K562 (cell line): Measurements from ENCODE around the gene BMP6. TPM values are rescaled to one million over a fixed set of nuclear protein-coding genes. Genes with fewer than 3 reads are reported as not detected.

Experiments
- ATAC-seq: fragments of 200-7000 bp; cut with Tn5 transposase; 3 replicates; pipeline ENCODE4 v1.9.1; 2020; ENCODE audit warnings: moderate library complexity
- BruUV-seq: library from RNA; stranded (reverse); fragments of 400-500 nt; replicated peaks from 2 replicates; lab custom pipeline; 2021; lab: Mats Ljungman, UMichigan
- CTCF ChIA-PET: fragments of 300-600 bp; formaldehyde crosslinking; extraction: SDS; loops from one replicate; lab custom pipeline; 2021; ENCODE audit warnings: low intra/inter-chr PET ratio; lab: Yijun Ruan, JAX
- POLR2A ChIA-PET: fragments of 300-600, 350-650 bp; sonication (Branson Sonifier 250); formaldehyde crosslinking; extraction: SDS; loops from one replicate; lab custom pipeline; 2021; ENCODE audit warnings: antibody characterized with exemption, inconsistent platforms; lab: Yijun Ruan, JAX
- DNase-seq, 4 experiments: peaks; one replicate each; pipeline versions ENCODE4 v3.0.0 to v3.0.0-alpha.2; 2011 to 2018; ENCODE audit warnings: low spot score in 3 of 4, mixed read lengths in 3 of 4; ENCODE audit errors: extremely low read depth in 1 of 4
- FAIRE-seq: peaks from 2 replicates; lab custom pipeline; 2011; peaks lifted over from hg19 to GRCh38; lab: Jason Lieb, UNC
- H2AFZ ChIP-seq: 2 replicates; pipeline ENCODE4 v1.6.0; 2011; ENCODE audit warnings: low read depth, low read length, control low read depth, inconsistent platforms
- H3K27ac ChIP-seq: fragments of 200-600 bp; 3 replicates; pipeline ENCODE4 v1.8.0; 2011; ENCODE audit warnings: low read depth, mild to moderate bottlenecking, control low read depth, inconsistent platforms, low read length, moderate library complexity, mixed read lengths; ENCODE audit errors: extremely low read depth
- H3K27me3 ChIP-seq, 2 experiments: fragments of 300-600 bp in 1 of 2; 2 replicates in 1 of 2; 3 replicates in 1 of 2; pipeline versions ENCODE4 v1.6.0 to v1.8.0; 2011; ENCODE audit warnings: inconsistent platforms in 2 of 2, low read length in 2 of 2, mild to moderate bottlenecking in 1 of 2, mixed read lengths in 1 of 2, moderate library complexity in 1 of 2; ENCODE audit not compliant: control insufficient read depth in 2 of 2, insufficient read depth in 2 of 2
- H3K36me3 ChIP-seq: fragments of 300-600 bp; 3 replicates; pipeline ENCODE4 v1.8.0; 2011; ENCODE audit warnings: mild to moderate bottlenecking, low read length, inconsistent platforms; ENCODE audit not compliant: control insufficient read depth, insufficient read depth
- H3K4me1 ChIP-seq, 2 experiments: fragments of 200-600 bp in 1 of 2; replicated peaks in 1 of 2; 2 replicates in 1 of 2; 3 replicates in 1 of 2; pipeline versions ENCODE4 v1.5.1 to v1.8.0; 2011; ENCODE audit warnings: inconsistent platforms in 2 of 2, low read length in 2 of 2, mild to moderate bottlenecking in 1 of 2, mixed read lengths in 1 of 2, moderate library complexity in 1 of 2; ENCODE audit not compliant: control insufficient read depth in 2 of 2, insufficient read depth in 2 of 2
- H3K4me2 ChIP-seq: 2 replicates; pipeline ENCODE4 v1.6.1; 2011; ENCODE audit warnings: low read length, control low read depth, inconsistent platforms, mixed read lengths; ENCODE audit not compliant: insufficient read depth
- H3K4me3 ChIP-seq: fragments of 200-600 bp; sonication (generic), shearing (Covaris generic); 2 replicates; pipeline ENCODE4 v1.5.1; 2016; ENCODE audit warnings: control low read depth, inconsistent platforms
- H3K79me2 ChIP-seq: fragments of 200-600 bp; 3 replicates; pipeline ENCODE4 v1.8.0; 2011; ENCODE audit warnings: low read length, inconsistent platforms; ENCODE audit not compliant: control insufficient read depth, insufficient read depth
- H3K9ac ChIP-seq, 2 experiments: 2 replicates each; pipeline versions ENCODE4 v1.6.0 to v1.6.1; 2011; ENCODE audit warnings: low read depth in 2 of 2, low read length in 2 of 2, control low read depth in 1 of 2, inconsistent platforms in 1 of 2, mild to moderate bottlenecking in 1 of 2, mixed read lengths in 1 of 2; ENCODE audit not compliant: insufficient read depth in 1 of 2
- H3K9me1 ChIP-seq: one replicate; pipeline ENCODE4 v1.6.0; 2011; ENCODE audit warnings: inconsistent platforms, mild to moderate bottlenecking, low read length, moderate library complexity; ENCODE audit not compliant: control insufficient read depth, insufficient read depth
- H3K9me3 ChIP-seq: replicated peaks from 2 replicates; pipeline ENCODE4 v1.5.1; 2011; ENCODE audit warnings: low read depth, low read length, inconsistent platforms; ENCODE audit not compliant: control insufficient read depth, insufficient read depth
- H4K20me1 ChIP-seq: replicated peaks from 2 replicates; pipeline ENCODE4 v1.6.1; 2011; ENCODE audit warnings: low read length, inconsistent platforms, mixed read lengths; ENCODE audit not compliant: control insufficient read depth, insufficient read depth
- ADNP ChIP-seq: fragments of 200-800 bp; sonication (Bioruptor generic); IDR thresholded peaks from 2 replicates; pipeline ENCODE4 v1.6.1; 2016; ENCODE audit warnings: missing genetic modification characterization, missing compliant biosample characterization
- CGGBP1 ChIP-seq: fragments of 250-450 bp; sonication (Bioruptor Pico); IDR thresholded peaks from 2 replicates; pipeline ENCODE4 v1.9.0; 2021; ENCODE audit warnings: mild to moderate bottlenecking
- CTBP1 ChIP-seq: fragments of 450-650 bp; IDR thresholded peaks from 2 replicates; pipeline ENCODE4 v1.6.1; 2016; ENCODE audit warnings: borderline replicate concordance
- DNMT1 ChIP-seq: fragments of 450-650 bp; IDR thresholded peaks from 2 replicates; pipeline ENCODE4 v1.6.1; 2016; ENCODE audit warnings: antibody characterized with exemption, mild to moderate bottlenecking
- DPF2 ChIP-seq: fragments of 450-650 bp; IDR thresholded peaks from 2 replicates; pipeline ENCODE4 v1.6.1; 2016
- HDAC8 ChIP-seq: fragments of 450-650 bp; IDR thresholded peaks from 2 replicates; pipeline ENCODE4 v1.6.1; 2016; ENCODE audit warnings: mild to moderate bottlenecking, missing genetic modification characterization, moderate library complexity, missing compliant biosample characterization
- HLTF ChIP-seq: fragments of 450-650 bp; IDR thresholded peaks from 2 replicates; pipeline ENCODE4 v1.6.1; 2016
- KLF16 ChIP-seq: IDR thresholded peaks from 2 replicates; pipeline ENCODE4 v1.6.1; 2016; ENCODE audit warnings: antibody characterized with exemption
- L3MBTL2 ChIP-seq: fragments of 450-650 bp; IDR thresholded peaks from 2 replicates; pipeline ENCODE4 v1.6.1; 2016; ENCODE audit warnings: mild to moderate bottlenecking, moderate library complexity
- MXD1 ChIP-seq: fragments of 250-450 bp; sonication (Bioruptor Pico); IDR thresholded peaks from 2 replicates; pipeline ENCODE4 v1.8.0; 2021; ENCODE audit warnings: borderline replicate concordance, mild to moderate bottlenecking, moderate library complexity; ENCODE audit not compliant: poor library complexity, severe bottlenecking
- PML ChIP-seq: IDR thresholded peaks from 2 replicates; pipeline ENCODE4 v1.6.1; 2012; ENCODE audit warnings: low read length, inconsistent platforms
- RFX1 ChIP-seq: fragments of 450-650 bp; IDR thresholded peaks from 2 replicates; pipeline ENCODE4 v1.6.1; 2016; ENCODE audit warnings: mild to moderate bottlenecking, moderate library complexity
- RNF2 ChIP-seq: sonication (generic); IDR thresholded peaks from 2 replicates; pipeline ENCODE4 v1.6.1; 2016
- TAL1 ChIP-seq: fragments of 450-650 bp; IDR thresholded peaks from 2 replicates; pipeline ENCODE4 v1.6.1; 2016; ENCODE audit warnings: mild to moderate bottlenecking
- ZKSCAN8 ChIP-seq: fragments of 200-800 bp; sonication (Bioruptor generic); IDR thresholded peaks from 2 replicates; pipeline ENCODE4 v1.6.1; 2016; ENCODE audit warnings: missing genetic modification characterization, missing compliant biosample characterization
- ZNF197 ChIP-seq: fragments of 200-800 bp; sonication (Bioruptor generic); IDR thresholded peaks from 2 replicates; pipeline ENCODE4 v1.6.1; 2016; ENCODE audit warnings: low read depth, missing genetic modification characterization, missing compliant biosample characterization
- ZNF263 ChIP-seq: sonication (generic); formaldehyde crosslinking; IDR thresholded peaks from 2 replicates; pipeline ENCODE4 v1.8.0; 2022; ENCODE audit warnings: mild to moderate bottlenecking, missing genetic modification reagents, borderline replicate concordance
- ZNF583 ChIP-seq: fragments of 250-450 bp; sonication (Bioruptor Pico); IDR thresholded peaks from 2 replicates; pipeline ENCODE4 v1.4.0; 2020
- WGBS: fragments of 100-300 bp; shearing (Covaris generic); methylation state at CpG from one replicate; pipeline ENCODE4 v1.1.6; 2016; ENCODE audit warnings: low coverage, mixed read lengths; ENCODE audit not compliant: insufficient coverage; ENCODE audit errors: missing lambda C conversion rate; 5-methylcytosine and 5-hydroxymethylcytosine counted together
- in situ Hi-C: fragments of 300-500 bp; cut with MboI; formaldehyde crosslinking; loops from 4 replicates; pipeline ENCODE4 v1.15.0; 2018; ENCODE audit warnings: inconsistent platforms, mixed read lengths
- intact Hi-C: fragments of 100-400 bp; cut with micrococcal nuclease; formaldehyde crosslinking; loops from 2 replicates; pipeline ENCODE4 v1.14.2; 2022
- polyA plus RNA-seq, 8 experiments: library from polyadenylated mRNA; depleted of rRNA in 4 of 8; stranded (reverse) in 5 of 8; unstranded in 3 of 8; fragments of >200 nt; fragmentation: Nextera tagmentation in 2 of 8; fragmentation: Illumina TruSeq in 1 of 8; extraction: Ambion mirVana in 2 of 8; extraction: Trizol in 1 of 8; gene quantifications; 2 replicates each; pipeline versions ENCODE4 v1.2.1 to v1.2.3, GENCODE V29; 2011 to 2014; ENCODE audit warnings: inconsistent platforms in 1 of 8, missing spikeins in 1 of 8
- total RNA-seq, 7 experiments: library from RNA; depleted of rRNA in 6 of 7; stranded (reverse); fragments of >200 nt in 6 of 7; fragmentation: Illumina TruSeq in 2 of 7; extraction: Trizol in 2 of 7; gene quantifications; 2 replicates each; pipeline versions ENCODE4 v1.2.1 to v1.2.3, GENCODE V29; 2011 to 2021; ENCODE audit warnings: low replicate concordance in 1 of 7
- TF ChIP-seq, protein P1 (sequence below), 2 experiments: IDR thresholded peaks; 2 replicates each; pipeline ENCODE4 v1.6.1; 2011; ENCODE audit warnings: borderline replicate concordance in 1 of 2, control low read depth in 1 of 2, low read depth in 1 of 2, low read length in 1 of 2, mild to moderate bottlenecking in 1 of 2, mixed read lengths in 1 of 2, moderate library complexity in 1 of 2; ENCODE audit not compliant: insufficient read depth in 1 of 2, insufficient read length in 1 of 2, poor library complexity in 1 of 2, severe bottlenecking in 1 of 2; ENCODE audit errors: extremely low read depth in 1 of 2
- TF ChIP-seq, protein P2 (sequence below): fragments of 250-450 bp; sonication (Bioruptor Pico); IDR thresholded peaks from 2 replicates; pipeline ENCODE4 v1.4.0; 2020

The BMP6 gene
- total and polyA plus RNA-seq, 9 of the 15 experiments (the other 6 are each of a cell fraction or from before 2014, with no cell fraction given) = 0.01 to 0.13 (median 0.06) TPM; not detected in 3

DNA sequence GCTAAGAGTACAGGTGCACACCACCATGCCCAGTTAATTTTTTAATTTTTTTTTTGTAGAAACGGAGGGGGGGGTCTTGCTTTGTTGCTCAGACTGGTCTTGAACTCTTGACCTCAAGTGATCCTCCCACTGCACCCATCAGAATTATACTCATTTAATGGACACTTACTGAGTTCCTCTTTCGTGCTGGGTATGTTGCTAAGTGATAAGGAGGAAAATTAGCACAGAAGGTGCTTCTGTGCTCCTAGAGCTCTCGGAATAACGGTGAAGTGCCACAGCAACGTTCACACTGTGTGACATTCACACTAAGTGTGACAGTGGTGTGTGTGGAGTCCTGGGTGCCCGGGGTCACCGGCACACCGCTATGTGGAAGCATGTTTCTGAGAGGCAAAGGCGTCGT, 32.1 kb upstream of the BMP6 start (continued):
- peak; percentile 47; the same call in 1 of the 2 replicates for TF ChIP-seq CTBP1
- TF ChIP-seq L3MBTL2 = peak; percentile 59
- 0 out of 2 replicates have a peak, but pooled peaks have one; percentile 29 for TF ChIP-seq ZNF197 (CRISPR knock-in tag)
- TF ChIP-seq PML = peak; percentile 32; the same call in 1 of the 2 replicates
- TF ChIP-seq, protein P1, sequence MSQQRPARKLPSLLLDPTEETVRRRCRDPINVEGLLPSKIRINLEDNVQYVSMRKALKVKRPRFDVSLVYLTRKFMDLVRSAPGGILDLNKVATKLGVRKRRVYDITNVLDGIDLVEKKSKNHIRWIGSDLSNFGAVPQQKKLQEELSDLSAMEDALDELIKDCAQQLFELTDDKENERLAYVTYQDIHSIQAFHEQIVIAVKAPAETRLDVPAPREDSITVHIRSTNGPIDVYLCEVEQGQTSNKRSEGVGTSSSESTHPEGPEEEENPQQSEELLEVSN (IDR thresholded peaks at IDR 0.05; ENCODE audit: borderline replicate concordance in 1 of 2, extremely low read depth in 1 of 2, insufficient read depth in 1 of 2, insufficient read length in 1 of 2, low read depth in 1 of 2, low read length in 1 of 2, poor library complexity in 1 of 2, severe bottlenecking in 1 of 2) = peak; percentile 26 to 37
- peak; percentile 91 for TF ChIP-seq ZKSCAN8 (CRISPR knock-in tag)
- peak; percentile 33; the same call in 1 of the 2 replicates for TF ChIP-seq RFX1
- TF ChIP-seq KLF16 = 0 out of 2 replicates have a peak, but pooled peaks have one; percentile 15
- TF ChIP-seq DPF2 = peak; percentile 53
- peak; percentile 43 for TF ChIP-seq TAL1
- no peak for TF ChIP-seq DNMT1
- TF ChIP-seq, all 486 proteins: peak for 32

DNA sequence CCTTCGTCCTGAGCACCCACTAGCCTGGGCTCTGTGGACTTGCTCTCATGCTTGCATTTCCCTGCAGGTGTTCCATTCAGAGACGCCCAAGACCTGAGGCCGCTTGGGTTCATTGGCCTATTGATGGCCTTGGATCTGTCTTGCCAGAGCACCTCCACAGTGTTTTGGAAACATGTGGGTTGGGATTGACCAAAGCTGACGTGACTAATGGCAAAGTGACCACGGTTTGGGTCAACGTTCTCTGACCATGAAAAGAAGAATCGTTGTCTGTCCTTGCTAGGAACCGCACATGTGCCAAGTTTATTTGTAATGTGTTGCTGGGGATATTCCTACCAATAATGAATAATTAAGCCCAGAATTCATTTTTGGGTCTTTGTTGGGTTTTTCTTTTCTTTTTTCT, 29.8 kb upstream of the BMP6 start:
- DNase-seq = no peak
- H3K79me2 ChIP-seq = no peaks in the 10 kb centered on the region
- ChIA-PET POLR2A (interaction anchor here (0.6 kb wide), 2 partner anchors 36 to 269 kb away, joined by 3 read pairs; no protein-coding TSS in a partner anchor), CTCF (no interaction called here)
- in situ Hi-C loops = no loop called here
- H3K9me3 ChIP-seq = no peaks in the 10 kb centered on the region; the same call in 1 of the 2 replicates
- no peaks in the 10 kb centered on the region for H3K9me1 ChIP-seq
- no TSS peak for BruUV-seq
- H3K4me3 ChIP-seq = no peak overlapping the region
- no peak overlapping the region for H3K9ac ChIP-seq
- ATAC-seq = no peak
- H3K27me3 ChIP-seq = no peaks in the 10 kb centered on the region; a peak in 1 of 5 replicates
- no peaks in the 10 kb centered on the region for H3K36me3 ChIP-seq
- intact Hi-C loops = no loop called here
- H3K4me1 ChIP-seq = peaks cover 23 to 40% of the 10 kb centered on the region in 2 experiments
- H3K4me2 ChIP-seq = no peak overlapping the region
- WGBS = 54% methylated on average over 8 of the region's 8 CpGs
- H2AFZ ChIP-seq = peak overlapping the region; percentile 40; the same call in 1 of the 2 replicates
- no peak for FAIRE-seq
- H3K27ac ChIP-seq = no peak overlapping the region
- no peaks in the 10 kb centered on the region for H4K20me1 ChIP-seq
- TF ChIP-seq, protein P2, sequence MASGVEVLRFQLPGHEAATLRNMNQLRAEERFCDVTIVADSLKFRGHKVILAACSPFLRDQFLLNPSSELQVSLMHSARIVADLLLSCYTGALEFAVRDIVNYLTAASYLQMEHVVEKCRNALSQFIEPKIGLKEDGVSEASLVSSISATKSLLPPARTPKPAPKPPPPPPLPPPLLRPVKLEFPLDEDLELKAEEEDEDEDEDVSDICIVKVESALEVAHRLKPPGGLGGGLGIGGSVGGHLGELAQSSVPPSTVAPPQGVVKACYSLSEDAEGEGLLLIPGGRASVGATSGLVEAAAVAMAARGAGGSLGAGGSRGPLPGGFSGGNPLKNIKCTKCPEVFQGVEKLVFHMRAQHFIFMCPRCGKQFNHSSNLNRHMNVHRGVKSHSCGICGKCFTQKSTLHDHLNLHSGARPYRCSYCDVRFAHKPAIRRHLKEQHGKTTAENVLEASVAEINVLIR (CRISPR knock-in tag) = no peak
- TF ChIP-seq HLTF (no peak), ZNF263 (CRISPR knock-in tag) (no peak), ZNF583 (CRISPR knock-in tag) (no peak), CGGBP1 (CRISPR knock-in tag) (no peak), ADNP (tag) (no peak), RNF2 (no peak), HDAC8 (tag) (no peak), CTBP1 (no peak), MXD1 (CRISPR knock-in tag) (no peak)
